T-helper 2 cell (primary cell): Measurements from ENCODE around the gene ST7.

Source experiments
- DNase-seq, 5 experiments: peaks; one replicate each; pipeline versions ENCODE4 v3.0.0 to v3.0.0-alpha.2; 2012 to 2022

Gene ST7

DNA sequence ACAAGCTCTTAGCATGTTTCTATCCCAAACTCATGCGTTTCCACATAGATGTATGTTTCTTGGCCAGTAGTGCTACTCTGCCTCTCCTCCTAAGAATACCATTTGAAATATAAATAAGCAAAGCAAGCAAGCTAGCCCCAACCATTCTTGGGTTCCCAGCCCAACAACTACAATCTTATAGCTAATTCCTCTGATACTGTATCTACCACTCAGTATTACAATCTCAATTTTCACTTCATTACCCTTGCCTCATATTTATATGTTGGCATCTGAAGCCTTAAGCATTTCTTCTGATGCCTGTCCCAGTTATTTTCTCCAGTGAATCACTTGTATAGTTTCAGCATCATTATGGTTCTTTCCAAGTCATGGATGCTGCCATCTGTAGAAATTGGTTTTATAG lies 181.1 kb downstream of the ST7 start:
- DNase-seq: no peak

DNA sequence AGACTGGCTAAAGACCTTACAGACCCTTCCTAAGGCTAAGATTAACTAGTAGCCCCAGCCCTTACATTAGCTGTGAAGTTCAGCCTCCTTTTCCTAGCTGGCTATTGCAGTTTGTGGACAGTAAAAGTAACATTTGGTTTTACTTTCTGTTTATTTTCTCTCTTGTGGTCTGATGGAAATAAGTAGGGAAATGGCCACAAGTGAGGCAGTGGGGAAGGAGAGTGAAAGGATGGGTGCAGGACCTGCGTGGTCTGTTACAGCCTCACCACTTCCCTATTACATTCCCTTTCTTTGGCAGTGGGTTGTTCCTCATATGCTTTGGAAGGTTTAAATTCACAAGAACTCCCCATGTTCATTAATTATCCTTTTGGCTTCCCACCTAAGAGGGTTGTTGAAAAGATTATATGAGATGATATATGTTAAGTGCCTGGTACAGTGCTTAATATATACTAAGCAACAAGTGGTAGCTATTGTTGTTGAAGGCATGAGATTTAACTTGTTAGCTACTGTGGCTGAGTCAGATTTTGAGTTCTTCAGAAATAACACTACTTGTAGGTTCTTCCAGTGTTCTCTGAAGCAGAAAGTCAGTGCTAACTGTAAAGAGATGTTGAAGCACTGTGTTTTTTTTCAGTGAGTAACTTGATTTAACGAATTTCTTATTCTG lies 181.7 kb downstream of the ST7 start:
- peak in 1 of 5 experiments; percentile 87 for DNase-seq

DNA sequence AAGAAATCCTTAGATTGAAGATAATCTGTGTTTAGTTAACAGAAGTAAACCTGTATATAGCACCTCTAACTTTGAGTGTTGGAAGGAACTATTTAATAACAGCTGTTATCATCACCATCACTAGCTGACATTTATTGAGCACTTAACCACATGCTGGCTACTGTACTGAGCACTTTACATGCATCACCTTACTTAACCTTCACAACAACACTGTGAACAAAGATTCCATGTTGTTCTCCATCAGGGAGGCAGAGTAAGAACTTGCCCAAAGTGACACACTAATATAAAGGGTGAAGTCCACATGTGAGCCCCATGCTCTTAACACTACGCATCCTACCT lies 182.2 kb downstream of the ST7 start:
- no peak for DNase-seq

DNA sequence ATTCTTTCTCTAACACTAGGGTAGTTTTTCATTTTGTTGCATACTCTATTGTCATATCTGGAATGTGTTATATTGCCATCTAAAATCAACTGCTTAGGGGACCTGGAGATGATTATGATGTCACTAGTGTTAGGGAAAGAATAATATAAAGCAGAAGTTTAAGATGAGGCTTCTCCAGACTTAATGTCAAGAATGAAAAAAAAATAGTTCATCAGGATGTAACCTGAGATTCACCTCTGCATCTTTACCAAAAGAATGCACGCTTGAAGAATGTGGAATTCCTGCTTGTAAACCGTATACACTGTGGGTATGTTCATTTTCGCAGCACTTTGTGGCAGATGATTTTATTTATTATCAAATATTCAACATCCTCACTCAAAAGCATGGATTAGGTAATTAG lies 184.6 kb downstream of the ST7 start:
- no peak for DNase-seq

DNA sequence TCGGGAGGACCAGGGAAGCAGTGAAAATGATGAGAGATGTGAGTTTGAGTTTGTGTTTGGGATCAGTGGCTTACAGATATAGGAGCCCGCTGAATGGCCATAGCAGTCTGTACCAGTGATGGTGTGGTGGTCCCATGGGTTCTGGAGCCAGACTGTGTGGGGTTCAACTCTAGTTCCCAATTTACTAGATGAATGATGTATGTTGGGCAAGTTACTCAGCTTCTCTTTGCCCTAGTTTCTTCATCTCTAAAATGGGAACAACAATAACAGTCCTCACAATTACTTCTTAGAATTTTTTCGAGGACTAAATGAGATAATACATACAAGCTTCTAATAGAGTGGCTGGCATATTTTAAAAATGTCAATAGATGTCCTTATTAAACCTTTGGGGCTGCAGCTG lies 185.2 kb downstream of the ST7 start:
- no peak for DNase-seq

DNA sequence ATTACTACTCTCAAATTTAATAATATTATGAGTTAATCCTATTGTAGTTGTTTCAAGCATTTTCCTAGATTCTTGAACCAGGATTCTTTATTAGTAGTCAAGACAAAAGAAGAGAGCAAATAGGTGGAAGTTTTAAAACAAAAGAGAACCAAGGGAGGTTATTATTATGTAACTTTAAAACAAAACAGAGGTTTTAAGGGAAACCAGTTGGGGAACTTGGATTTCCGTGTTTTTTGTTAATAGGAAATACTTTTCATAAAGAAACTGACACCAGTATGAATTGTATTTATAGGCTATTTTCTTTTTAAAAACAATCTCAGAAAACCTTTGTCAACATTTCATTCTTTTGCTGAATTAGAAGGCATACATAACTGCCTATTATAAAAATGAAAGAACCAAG lies 185.7 kb downstream of the ST7 start:
- no peak for DNase-seq

DNA sequence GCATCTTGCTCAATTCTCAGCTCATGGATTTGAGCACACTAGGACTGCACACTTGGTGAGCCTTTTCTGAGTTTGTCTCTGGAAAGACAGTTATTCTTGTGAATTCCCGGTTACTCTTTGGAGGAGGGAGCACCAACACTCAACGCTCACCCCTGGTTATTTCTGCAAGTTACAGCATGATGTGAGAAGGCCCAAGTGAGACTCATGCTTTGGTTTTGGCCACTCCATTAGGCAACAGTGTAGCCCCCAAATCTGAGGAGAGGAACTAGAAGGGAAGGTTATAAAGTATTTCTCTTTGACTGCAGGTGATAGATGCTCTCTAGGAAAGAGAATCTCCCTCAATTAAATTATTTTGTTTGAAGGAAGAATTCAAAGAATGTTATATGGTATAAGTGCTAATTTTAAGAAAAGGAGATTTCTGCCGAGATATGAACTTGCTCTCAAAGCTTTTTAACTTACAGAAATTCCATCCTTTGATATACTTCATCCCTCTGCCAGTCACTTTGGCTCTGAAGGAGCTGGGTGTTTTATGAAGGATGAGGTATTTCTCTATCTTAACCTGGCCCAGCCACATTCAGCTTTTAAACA lies 186.2 kb downstream of the ST7 start:
- no peak for DNase-seq

DNA sequence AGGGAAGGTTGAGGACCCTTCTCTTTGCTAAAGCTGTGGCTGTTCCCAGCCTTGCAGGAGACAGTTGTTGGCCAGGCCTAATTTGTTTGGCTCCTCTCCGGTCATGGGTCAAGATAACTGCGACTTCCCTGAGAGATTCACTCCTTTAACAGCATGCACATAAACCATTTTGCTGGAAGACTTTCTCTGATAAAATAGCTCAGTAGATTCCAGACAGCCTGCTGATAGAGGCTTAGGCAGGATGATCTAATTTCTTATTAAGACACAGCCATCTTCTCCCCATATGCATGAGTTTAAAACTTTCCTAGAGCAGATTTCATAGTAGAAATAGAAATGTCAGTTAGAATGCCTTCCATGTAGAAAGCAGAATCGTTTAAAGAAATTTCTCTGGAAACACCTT lies 187.6 kb downstream of the ST7 start:
- no peak for DNase-seq

DNA sequence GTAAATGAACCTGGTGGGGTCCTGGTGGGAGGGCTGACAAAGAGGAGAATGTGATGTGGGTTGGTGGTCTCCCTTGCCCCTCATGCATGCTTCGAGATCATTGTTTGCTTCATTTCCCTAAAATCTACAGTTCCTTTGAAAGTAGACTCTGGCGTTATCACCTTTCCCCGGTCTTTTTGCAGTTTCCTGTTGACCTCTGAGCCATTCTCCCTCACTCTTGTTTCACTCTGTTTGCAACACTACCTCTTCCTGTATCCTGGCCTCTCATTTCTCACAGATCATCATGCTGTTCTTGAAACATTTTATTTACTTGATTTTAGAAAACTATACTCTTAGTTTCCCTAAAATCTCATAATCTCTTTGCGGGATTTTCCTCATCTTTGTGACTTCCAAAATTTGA lies 189.8 kb downstream of the ST7 start:
- peak in 1 of 5 experiments; percentile 24 for DNase-seq

DNA sequence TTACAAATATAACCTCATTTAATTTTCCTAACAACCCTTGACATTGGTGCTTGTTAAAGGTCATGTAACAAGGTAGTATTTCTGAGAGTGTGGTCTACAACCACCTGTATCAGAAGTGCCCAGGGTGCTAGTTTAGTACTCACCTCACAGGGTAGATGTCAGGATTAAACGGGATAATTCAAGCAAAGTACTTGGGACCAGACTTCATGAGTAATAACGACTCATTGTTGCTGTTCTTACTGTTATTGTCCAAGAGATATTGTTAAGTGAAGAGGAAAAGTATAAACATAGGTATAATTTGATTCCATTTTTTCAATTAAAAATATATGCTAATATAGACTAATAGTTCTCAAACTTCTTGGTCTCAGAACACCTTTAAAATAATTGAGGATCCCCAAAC lies 190.3 kb downstream of the ST7 start:
- DNase-seq: no peak

DNA sequence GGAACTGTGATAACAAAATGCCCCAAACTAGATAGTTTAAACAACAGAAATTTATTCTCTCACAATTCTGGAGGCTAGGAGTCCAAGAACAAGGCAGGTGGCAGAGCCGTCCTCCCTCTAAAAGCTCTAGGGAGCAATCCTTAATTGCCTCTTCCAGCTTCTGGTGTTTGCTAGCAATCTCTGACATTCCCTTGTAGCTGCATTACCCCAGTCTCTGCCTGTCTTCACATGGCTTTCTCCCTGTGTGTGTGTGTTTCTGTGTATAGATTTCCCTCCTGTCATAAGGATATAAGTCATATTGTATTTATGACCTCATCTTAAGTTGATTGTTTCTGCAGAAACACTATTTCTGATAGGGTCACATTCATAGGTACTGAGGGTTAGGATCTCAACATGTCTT lies 192.0 kb downstream of the ST7 start:
- no peak for DNase-seq

DNA sequence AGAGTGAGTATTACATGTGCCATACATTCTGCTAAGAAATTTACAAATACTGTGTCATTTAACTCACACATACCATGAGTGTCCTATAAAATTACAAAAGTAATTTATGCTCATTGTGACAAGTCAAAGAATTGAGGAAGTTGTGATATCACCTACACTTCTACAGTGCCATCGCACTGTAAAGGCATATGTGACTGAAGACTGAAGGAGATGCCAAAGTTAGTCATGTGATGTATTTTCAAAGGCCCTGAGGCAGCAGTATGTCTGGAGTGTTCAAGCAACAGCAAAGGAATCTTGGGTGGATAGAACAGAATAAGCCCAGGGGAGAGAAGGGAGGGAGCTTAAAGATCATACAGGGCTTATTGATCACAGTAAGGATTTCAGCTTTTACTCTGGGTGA lies 192.8 kb downstream of the ST7 start:
- DNase-seq: no peak

DNA sequence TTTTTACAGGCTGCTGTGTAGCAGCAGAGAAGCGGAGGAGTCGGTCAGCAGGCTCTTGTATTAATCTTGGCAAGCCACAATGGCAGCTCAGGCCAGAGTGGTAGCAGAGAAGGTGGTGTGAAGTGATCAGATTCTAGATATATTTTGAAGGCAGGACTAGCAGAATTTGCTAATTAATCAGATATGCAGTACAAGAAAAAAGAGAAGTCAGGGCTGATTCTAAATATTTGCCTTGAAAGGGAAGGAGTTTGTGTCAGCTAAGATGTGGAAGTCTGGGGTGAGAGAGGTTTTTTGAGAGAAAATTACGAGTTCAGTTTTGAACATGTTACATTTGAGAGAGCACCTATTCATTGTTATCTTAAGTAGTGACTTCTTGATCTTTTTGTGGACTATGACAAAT lies 193.2 kb downstream of the ST7 start:
- no peak for DNase-seq

DNA sequence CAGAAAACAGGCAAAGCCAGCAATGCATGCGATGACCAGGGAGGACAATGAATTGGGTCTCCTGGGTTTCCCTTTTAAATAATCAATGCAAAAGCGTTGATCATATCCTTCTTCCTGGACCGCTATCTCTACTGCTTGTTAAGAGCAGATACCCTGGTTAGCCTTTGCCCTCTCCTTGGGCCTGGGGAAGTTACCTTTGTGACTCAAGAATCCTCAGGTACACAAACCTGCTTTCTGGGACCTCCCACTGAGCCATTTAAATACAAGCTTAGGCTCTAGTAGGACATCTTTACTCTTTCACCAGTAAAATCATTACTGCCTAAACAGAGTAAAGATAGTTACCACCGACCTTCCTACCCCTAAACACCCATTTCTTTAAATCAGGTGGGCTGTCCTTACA lies 195.7 kb downstream of the ST7 start:
- no peak for DNase-seq

DNA sequence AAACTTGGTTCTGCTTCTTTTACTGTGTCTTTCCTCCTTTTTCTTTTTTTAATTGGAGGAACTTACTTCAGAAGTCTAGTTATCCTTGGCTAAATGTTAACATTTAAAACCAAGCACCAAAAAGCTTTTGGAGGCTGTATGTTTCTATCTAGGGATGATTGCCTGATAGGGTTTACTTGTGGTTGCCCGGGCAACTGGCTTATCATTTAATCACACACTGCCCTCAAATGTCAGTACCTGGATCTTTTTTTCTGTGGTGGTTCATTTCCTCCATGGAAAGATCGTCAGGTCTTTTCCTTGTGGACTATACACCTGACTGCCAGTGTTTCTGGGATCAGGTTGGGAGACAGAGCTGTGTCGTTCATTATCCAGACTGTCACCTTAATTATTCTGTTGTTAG lies 196.4 kb downstream of the ST7 start:
- DNase-seq: peak in 1 of 5 experiments; percentile 45

DNA sequence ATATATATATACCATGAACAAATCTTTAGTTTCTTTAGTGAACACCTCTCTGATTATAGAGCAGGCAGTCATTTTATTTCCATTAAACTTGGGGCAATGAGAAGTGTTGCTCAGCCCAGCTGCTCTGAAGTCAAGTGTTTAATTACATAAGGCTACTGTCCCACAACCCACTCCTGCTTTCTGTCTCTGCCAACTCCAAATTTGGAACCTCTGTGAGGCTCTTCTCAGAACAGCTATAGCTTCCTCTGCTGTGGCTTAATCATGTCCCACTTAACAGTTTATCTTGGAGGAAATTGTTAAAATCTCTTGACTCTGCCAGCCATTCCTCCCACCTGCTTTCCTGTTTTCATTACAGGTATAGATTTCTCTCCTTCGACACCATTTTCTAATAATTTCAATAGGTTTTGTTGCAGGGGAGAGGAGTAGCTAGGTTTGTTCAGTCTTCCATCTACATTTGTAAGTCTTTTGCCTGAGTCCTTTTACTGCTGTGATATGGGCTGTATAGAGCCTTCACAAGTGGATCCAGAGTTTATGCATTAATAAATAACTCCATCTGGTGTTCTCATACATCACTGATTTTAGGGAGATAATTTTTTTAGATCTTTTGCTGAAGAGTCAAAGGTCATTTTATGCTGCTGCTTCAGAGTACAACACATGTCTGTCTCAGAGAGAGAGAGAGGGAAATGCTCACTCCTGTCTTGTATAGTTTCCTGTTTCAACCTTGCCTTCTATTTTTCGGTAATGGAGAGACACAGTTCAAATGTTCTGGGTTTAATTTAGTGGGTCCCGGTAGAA lies 199.1 kb downstream of the ST7 start:
- no peak for DNase-seq

DNA sequence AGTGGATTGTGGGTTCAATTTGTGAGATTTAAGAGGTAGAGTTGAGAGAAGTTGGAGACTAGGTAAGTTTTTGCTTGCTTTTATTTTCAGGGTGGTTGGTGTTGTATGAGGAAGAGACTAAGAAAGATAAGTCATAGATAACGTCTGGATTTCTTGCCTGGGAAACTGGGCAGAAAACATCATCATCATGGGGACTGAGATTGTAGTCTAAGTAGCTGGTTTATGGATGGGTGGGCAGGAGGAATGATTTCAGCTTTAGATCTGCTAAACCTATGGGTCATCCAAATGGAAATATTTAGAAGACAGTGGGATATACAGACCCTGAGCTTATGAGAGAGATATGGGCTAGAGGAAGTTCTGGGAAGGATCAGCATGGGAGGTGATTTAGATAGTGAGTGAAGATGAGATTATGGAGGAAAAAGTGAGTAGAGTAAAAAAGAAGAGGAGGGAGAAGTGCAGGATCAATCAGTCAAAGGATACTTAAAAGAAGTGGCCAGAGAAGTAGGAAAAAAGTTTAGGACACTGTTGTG lies 199.8 kb downstream of the ST7 start:
- DNase-seq: no peak

DNA sequence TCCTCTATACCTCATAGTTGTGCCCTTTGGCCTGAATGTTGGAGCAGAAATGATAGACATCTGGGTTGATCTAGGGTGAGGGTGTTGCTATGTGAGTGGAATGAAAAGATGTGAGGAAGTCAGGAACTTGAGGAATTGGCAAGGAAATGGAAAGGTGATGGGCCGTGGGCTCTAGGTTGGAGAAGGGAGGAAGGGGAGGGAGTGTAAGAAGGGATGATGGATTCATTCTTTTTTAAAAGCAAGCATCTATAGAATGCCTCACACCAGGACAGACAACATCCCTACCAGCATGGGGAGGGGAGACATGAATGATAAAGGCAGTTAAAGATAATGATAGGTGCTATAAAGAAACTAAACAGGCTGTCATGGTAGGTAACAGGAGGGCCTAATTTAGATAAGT lies 201.4 kb downstream of the ST7 start:
- no peak for DNase-seq

DNA sequence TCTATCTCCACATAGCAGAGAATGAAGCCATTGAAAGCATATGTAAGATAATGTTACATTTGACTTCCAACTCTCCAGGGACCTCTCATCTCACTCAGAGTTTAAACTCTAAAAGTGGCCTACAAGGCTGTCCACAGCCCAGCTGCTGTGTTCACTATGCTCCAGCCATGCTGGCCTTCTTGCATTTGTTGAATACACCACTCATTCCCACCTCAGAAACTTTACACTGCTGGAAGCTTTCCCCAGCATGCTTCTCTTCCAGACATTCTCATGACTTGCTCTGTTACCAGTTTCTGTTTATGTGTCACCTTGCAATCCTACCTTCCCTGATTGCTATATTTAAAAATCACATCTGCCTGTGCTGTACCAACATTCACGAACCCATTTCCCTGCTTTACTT lies 202.4 kb downstream of the ST7 start:
- DNase-seq: no peak

DNA sequence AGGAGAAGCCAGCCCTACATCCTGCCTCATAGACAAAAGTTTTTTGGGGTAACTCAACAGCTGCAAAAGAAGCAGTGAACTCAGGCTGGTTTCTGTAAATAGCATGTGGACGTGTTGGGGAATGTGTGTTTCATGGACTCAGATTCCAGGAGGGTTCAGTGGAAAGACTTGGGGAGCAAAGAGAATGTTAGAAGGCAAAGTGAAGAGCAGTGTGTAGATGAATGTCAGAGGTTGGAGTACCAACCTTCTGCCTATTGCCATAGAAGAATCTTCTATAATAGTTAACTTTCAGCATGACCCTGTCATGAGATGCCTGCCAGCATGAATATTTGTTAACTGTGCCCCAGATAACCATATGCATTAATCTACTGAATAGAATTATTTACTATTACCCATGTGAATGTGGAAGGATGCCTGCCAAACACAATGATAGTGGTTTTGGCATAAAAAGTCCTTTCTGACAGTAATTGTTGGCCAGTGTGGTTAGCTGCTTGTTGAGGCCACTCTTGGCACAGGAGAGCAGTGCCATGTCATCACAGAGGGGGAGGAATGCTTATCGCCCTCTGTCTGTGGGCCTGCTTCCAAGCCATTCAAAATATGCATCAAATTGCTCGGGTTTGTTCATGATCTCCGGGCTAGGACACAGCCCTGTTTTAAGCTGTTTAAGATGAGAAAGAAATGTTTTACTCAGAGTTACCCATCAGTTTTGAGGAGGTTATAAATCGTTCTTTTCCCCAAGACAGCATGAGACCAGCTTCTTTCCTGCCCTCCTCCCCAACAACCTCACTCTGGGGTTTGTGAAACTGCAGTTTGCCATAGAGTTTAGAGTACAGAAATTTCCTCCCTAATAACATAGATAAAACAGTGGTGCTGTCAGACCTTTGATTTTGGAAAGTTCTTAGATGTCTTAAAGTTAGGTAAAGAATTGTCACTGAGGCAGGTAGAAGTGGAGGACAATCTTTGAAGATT lies 204.2 kb downstream of the ST7 start:
- peak in 1 of 5 experiments; percentile 12 for DNase-seq

DNA sequence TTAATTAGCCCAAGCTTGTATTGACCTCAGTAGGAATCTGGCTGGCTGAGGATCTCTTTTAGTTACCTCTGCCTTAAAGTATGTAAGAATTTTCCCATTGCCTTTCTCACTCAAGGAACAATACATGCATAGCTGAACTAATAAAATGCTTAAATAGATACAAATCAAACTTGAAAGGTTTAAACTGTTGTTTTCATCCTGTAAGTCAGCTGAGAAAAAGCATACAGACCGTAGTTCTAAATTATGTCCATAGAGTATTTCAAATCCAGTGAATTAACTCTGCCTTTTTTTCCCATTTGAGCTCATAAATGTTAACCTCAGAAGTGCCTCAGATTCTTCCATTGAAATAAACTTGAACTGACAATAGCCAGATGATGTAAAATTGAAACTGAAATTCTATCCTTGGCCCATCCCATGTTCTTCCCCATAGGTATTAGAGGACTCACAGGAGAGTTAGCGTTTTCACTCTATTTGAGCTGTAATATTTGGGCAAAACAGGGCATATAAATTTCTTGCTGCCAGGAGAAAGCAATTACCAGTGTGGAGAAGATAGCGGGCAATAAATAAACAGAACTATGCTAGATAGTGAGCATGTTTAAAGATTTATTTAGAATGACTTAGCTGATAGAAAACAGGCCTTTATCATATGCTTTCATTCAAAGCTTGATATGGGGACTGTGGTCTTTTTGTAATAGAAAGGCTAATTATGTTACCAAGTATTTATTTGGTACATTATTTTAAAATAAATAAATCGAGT lies 205.8 kb downstream of the ST7 start:
- DNase-seq: no peak

DNA sequence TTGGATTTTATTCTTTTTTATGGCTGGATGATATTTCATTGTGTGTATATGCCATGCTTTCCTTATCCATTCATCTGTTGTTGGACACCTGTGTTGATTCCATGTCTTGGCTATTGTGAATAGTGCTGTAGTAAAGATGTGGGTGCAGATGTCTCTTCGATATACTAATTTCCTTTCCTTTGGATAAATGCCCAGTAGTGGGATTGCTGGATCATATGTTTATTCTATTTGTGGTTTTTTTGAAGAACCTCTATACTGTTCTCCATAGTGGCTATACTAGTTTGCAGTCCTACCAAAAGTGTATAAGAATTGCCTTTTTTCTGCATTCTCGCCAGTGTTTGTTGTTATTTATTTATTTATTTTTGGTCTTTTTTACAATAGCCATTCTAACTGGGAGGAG lies 209.8 kb downstream of the ST7 start:
- no peak for DNase-seq
